Non-pigmented ciliary epithelial cell (primary cell): ENCODE data around the gene AVEN.
"Not testable (repeated sequence)": the region's sequence is repeated elsewhere in the genome, so short reads cannot be mapped to it uniquely, and the experiment has no call there.

Source experiments
- DNase-seq: peaks from one replicate; pipeline ENCODE4 v3.0.0-alpha.2; 2010; ENCODE audit warnings: low read depth

Gene AVEN

GRCh38 chr15:34039790-34040113 lies 748 bp upstream of the AVEN start:
- DNase-seq: no peak

- no peak for DNase-seq
Measured at GRCh38 chr15:34038023-34038870, 757 bp downstream of the AVEN start.

- no peak for DNase-seq
Measured at GRCh38 chr15:34031987-34032760, 6.8 kb downstream of the AVEN start.

- no peak for DNase-seq
Measured at GRCh38 chr15:34027606-34028005, 11.4 kb downstream of the AVEN start.

GRCh38 chr15:34025252-34025651 lies 13.8 kb downstream of the AVEN start:
- no peak for DNase-seq

- DNase-seq: no peak
Measured at GRCh38 chr15:34023907-34024306, 15.1 kb downstream of the AVEN start.

GRCh38 chr15:34019369-34019990 lies 19.5 kb downstream of the AVEN start:
- no peak for DNase-seq

GRCh38 chr15:34018738-34019137 lies 20.3 kb downstream of the AVEN start:
- not testable (repeated sequence) for DNase-seq

- no peak for DNase-seq
Measured at GRCh38 chr15:34018021-34018645, 20.9 kb downstream of the AVEN start.

- DNase-seq: no peak
Measured at GRCh38 chr15:34014556-34014955, 24.4 kb downstream of the AVEN start.

- no peak for DNase-seq
Measured at GRCh38 chr15:34013746-34014145, 25.3 kb downstream of the AVEN start.

- DNase-seq: no peak
Measured at GRCh38 chr15:34012461-34013028, 26.5 kb downstream of the AVEN start.

GRCh38 chr15:34011481-34011880 lies 27.5 kb downstream of the AVEN start:
- no peak for DNase-seq

GRCh38 chr15:34010921-34011320 lies 28.1 kb downstream of the AVEN start:
- no peak for DNase-seq

- DNase-seq: no peak
Measured at GRCh38 chr15:34009656-34010055, 29.3 kb downstream of the AVEN start.

GRCh38 chr15:34006381-34006780 lies 32.6 kb downstream of the AVEN start:
- no peak for DNase-seq

GRCh38 chr15:34001536-34001935 lies 37.5 kb downstream of the AVEN start:
- no peak for DNase-seq

GRCh38 chr15:33995666-33996065 lies 43.3 kb downstream of the AVEN start:
- DNase-seq: not testable (repeated sequence)

GRCh38 chr15:33994005-33994615 lies 44.9 kb downstream of the AVEN start:
- no peak for DNase-seq

- DNase-seq: no peak
Measured at GRCh38 chr15:33988384-33988783, 50.6 kb downstream of the AVEN start.

GRCh38 chr15:33987444-33987843 lies 51.6 kb downstream of the AVEN start:
- no peak for DNase-seq

GRCh38 chr15:33985751-33986150 lies 53.3 kb downstream of the AVEN start:
- no peak for DNase-seq
